Naive thymus-derived CD8-positive, alpha-beta T cell (primary cell): ENCODE results near the gene LPP. TPM values are rescaled to one million over a fixed set of nuclear protein-coding genes. Genes with fewer than 3 reads are reported as not detected.
A peak's percentile ranks its signal among the peaks of the same experiment; 100 is the strongest.

Source experiments
- ATAC-seq, 2 donors: fragments of 150-1000 bp; cut with Tn5 transposase in 1 of 2; sonication (Bioruptor Pico), chemical (Tn5 transposase) in 1 of 2; 1 replicate in 1 of 2; 2 replicates in 1 of 2; pipeline ENCODE4 v1.10.0; 2021; ENCODE audit warnings: mild to moderate bottlenecking in 2 of 2, moderate library complexity in 2 of 2
- POLR2A ChIA-PET: fragments of 350-600 bp; sonication (Branson Sonifier 250); formaldehyde crosslinking; loops from one replicate; lab custom pipeline; 2021; ENCODE audit warnings: antibody characterized with exemption; lab: Charles Lee
- DNase-seq, 10 donors: peaks; one replicate each; pipeline versions ENCODE4 v3.0.0 to v3.0.0-alpha.2; 2020 to 2022
- H3K27ac Mint-ChIP-seq, 10 donors: one replicate each; pipeline ENCODE4 v1.8.0; 2020 to 2022; ENCODE audit warnings: mild to moderate bottlenecking in 10 of 10, mixed read lengths in 10 of 10, moderate library complexity in 4 of 10, inconsistent platforms in 1 of 10
- H3K27me3 Mint-ChIP-seq, 5 donors: one replicate each; pipeline ENCODE4 v1.8.0; 2021 to 2022; ENCODE audit warnings: mixed read lengths in 5 of 5
- H3K36me3 Mint-ChIP-seq, 3 donors: one replicate each; pipeline ENCODE4 v1.8.0; 2020 to 2022; ENCODE audit warnings: mixed read lengths in 3 of 3, mild to moderate bottlenecking in 2 of 3, inconsistent platforms in 1 of 3
- H3K4me1 Mint-ChIP-seq, 4 donors: one replicate each; pipeline ENCODE4 v1.8.0; 2021 to 2022; ENCODE audit warnings: mixed read lengths in 4 of 4
- H3K4me3 Mint-ChIP-seq, 10 donors: one replicate each; pipeline ENCODE4 v1.8.0; 2020 to 2022; ENCODE audit warnings: mild to moderate bottlenecking in 10 of 10, mixed read lengths in 10 of 10, moderate library complexity in 6 of 10, inconsistent platforms in 1 of 10
- H3K9me3 Mint-ChIP-seq, 9 donors: one replicate each; pipeline ENCODE4 v1.8.0; 2020 to 2022; ENCODE audit warnings: mixed read lengths in 9 of 9, mild to moderate bottlenecking in 3 of 9, inconsistent platforms in 1 of 9, moderate library complexity in 1 of 9
- polyA plus RNA-seq, 3 donors: library from polyadenylated mRNA; unstranded; fragments of 300-500 nt; fragmentation: Illumina TruSeq; gene quantifications; one replicate each; pipeline ENCODE4 v1.2.3, GENCODE V29; 2021
- total RNA-seq, 8 experiments: library from RNA in 2 of 8; stranded (reverse) in 2 of 8; gene quantifications; one replicate each; pipeline ENCODE4 v1.2.3 and lab custom pipeline; 2021 to 2026

Gene LPP
- total and polyA plus RNA-seq, 5 experiments from 2014 or later = 4.9 to 12.5 (median 7.7) TPM

GRCh38 chr3:188473045-188473444 is 319.1 kb downstream of the LPP start:
- Mint-ChIP-seq H3K27ac (no peak overlapping the region), H3K27me3 (no peaks in the 10 kb centered on the region), H3K4me3 (no peak overlapping the region), H3K9me3 (no peaks in the 10 kb centered on the region), H3K4me1 (peaks cover 0 to 6% (median 6%) of the 10 kb centered on the region in 4 donors), H3K36me3 (peaks cover 0 to 11% (median 0%) of the 10 kb centered on the region in 3 donors)
- DNase-seq = no peak
- POLR2A ChIA-PET = no interaction called here
- no peak for ATAC-seq

DNA sequence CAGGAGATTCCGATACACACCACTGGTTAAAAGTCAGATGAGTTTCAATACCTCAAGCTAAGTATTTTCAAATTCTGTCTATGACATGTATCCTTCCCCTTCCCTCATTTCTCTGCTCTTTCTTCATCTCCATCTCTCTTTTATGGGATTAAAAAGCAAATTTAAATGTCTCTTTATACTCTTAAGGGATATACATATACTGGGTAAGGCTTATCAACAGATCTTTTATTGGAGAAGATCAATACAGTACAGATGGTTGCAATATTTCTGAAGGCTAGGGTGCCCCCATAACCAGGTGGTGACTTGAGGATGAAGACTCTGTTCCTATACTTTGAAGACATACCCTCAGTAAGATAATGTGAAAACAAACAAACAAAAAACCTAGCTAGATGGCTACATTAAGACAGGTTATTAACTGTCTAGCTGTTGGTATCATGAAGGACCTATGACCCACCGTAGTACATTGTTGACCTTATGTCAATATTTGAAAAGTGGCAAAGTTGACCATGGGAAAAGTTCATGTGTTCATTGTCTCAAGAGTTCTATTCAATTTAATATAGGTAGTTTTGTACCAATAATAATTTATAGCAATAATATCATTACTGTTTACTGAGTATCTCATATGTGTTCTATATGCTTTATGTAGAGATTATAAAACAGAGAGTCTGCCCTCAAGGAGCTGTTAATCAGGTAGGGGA is 319.8 kb downstream of the LPP start:
- DNase-seq (no peak), ATAC-seq (no peak)
- Mint-ChIP-seq H3K9me3 (no peaks in the 10 kb centered on the region), H3K27me3 (no peaks in the 10 kb centered on the region), H3K4me3 (no peak overlapping the region), H3K36me3 (peaks cover 0 to 8% (median 0%) of the 10 kb centered on the region in 3 donors), H3K27ac (no peak overlapping the region), H3K4me1 (peaks cover 0 to 8% (median 6%) of the 10 kb centered on the region in 4 donors)
- POLR2A ChIA-PET = no interaction called here

DNA sequence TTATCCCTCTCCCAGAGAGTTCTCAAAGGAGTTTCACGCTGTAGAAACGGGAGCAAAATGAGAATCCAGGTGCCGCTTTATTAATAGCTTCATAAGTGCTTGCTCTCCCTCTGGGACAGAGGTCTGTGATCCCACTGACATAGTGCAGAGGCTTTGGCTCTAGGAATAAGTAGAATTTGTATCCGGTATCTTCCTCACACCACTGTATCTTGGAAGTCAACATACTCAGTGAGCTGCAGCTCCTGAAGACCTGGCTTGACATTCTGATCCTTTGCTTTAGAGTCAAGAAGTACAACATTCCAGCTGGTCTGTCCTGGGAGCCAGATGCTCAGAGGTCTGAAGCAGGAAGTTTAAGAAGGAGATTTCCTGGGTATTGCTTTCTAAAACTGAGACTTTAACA is 323.0 kb downstream of the LPP start:
- no peaks in the 10 kb centered on the region for H3K27me3 Mint-ChIP-seq
- DNase-seq (no peak), ATAC-seq (no peak)
- peaks cover 2 to 6% (median 5%) of the 10 kb centered on the region in 4 donors for H3K4me1 Mint-ChIP-seq
- POLR2A ChIA-PET = no interaction called here
- no peak overlapping the region for H3K4me3 Mint-ChIP-seq
- H3K9me3 Mint-ChIP-seq = peaks cover 0 to 5% (median 0%) of the 10 kb centered on the region in 9 donors
- no peak overlapping the region for H3K27ac Mint-ChIP-seq
- peaks cover 0 to 4% (median 2%) of the 10 kb centered on the region in 3 donors for H3K36me3 Mint-ChIP-seq

DNA sequence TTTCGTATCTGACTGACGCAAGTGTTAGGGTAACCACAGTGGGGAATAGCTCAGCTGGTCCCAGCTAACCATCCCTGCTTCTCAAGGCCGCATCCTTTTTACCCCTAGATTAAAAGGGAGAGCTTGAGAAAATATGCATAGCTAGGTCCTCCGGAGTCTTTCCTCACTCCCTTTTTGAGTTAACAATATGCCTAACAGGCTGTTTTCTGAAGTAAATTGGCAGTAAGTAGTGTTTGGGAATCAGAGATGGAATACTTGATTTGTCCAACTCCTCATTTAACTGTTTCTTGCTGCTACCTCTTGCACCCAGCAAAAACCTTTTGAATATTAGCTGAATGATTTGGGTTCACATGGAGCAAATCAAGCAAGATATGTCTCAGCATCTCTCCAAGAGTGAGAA is 326.1 kb downstream of the LPP start:
- Mint-ChIP-seq H3K27me3 (no peaks in the 10 kb centered on the region), H3K27ac (no peak overlapping the region), H3K9me3 (peaks cover 0 to 10% (median 0%) of the 10 kb centered on the region in 9 donors), H3K4me3 (no peak overlapping the region), H3K4me1 (peaks cover 2 to 6% (median 5%) of the 10 kb centered on the region in 4 donors), H3K36me3 (peaks cover 8 to 18% (median 12%) of the 10 kb centered on the region in 3 donors)
- DNase-seq (no peak), ATAC-seq (no peak)
- POLR2A ChIA-PET = no interaction called here

DNA sequence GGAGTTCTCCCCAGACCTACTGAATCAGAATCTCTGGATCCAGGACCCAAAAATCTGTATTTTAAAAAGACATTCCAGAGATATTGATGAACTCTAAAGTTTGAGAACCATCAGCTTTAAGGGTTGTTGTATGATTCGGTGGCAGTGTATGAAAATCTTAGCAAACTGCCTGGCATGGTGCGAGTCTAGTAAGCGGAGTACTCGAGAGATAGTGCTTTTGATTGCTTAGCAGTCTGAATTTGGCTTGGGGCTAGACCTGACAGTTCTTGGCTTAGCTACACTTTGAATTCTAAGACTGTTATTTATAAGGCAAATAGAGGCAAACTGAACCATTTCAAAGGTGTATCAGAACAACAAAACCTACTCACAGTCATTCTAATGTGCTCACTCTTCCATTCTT is 329.0 kb downstream of the LPP start:
- H3K4me3 Mint-ChIP-seq = no peak overlapping the region
- DNase-seq (no peak), ATAC-seq (no peak)
- H3K4me1 Mint-ChIP-seq = peaks cover 0 to 6% (median 2%) of the 10 kb centered on the region in 4 donors
- no peaks in the 10 kb centered on the region for H3K27me3 Mint-ChIP-seq
- H3K9me3 Mint-ChIP-seq = peaks cover 0 to 10% (median 0%) of the 10 kb centered on the region in 9 donors
- POLR2A ChIA-PET = no interaction called here
- H3K27ac Mint-ChIP-seq = no peak overlapping the region
- H3K36me3 Mint-ChIP-seq = peaks cover 8 to 31% (median 29%) of the 10 kb centered on the region in 3 donors

GRCh38 chr3:188486126-188486525 is 332.2 kb downstream of the LPP start:
- POLR2A ChIA-PET = interaction anchor here (0.6 kb wide), 1 partner anchor 11 kb away, joined by 4 read pairs; no protein-coding TSS in a partner anchor
- Mint-ChIP-seq H3K36me3 (peaks cover 8 to 48% (median 41%) of the 10 kb centered on the region in 3 donors), H3K27ac (no peak overlapping the region)

DNA sequence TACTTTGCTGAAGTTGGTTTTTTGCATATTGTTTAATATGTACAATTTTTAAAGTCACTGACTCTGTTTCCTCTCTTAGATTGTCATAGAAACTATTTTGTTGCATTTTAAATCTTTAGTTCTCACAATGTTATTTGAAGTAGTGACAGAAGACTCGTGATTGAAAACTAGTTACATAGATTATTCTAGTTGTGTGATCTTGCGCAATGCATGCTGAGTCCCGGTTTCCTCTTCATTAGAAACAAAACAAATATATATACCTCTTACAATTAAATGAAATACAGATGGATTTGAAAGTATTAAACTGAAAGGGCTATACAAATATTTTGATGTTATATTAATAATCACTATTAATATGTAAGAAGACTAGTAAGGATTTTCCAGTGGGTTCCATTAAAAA is 333.0 kb downstream of the LPP start:
- ATAC-seq = no peak
- peaks cover 0 to 17% (median 4%) of the 10 kb centered on the region in 4 donors for H3K4me1 Mint-ChIP-seq
- POLR2A ChIA-PET = no interaction called here
- peaks cover 8 to 52% (median 42%) of the 10 kb centered on the region in 3 donors for H3K36me3 Mint-ChIP-seq
- no peaks in the 10 kb centered on the region for H3K27me3 Mint-ChIP-seq
- DNase-seq = no peak
- H3K27ac Mint-ChIP-seq = no peak overlapping the region
- H3K9me3 Mint-ChIP-seq = peaks cover 0 to 5% (median 0%) of the 10 kb centered on the region in 9 donors
- no peak overlapping the region for H3K4me3 Mint-ChIP-seq

More at GRCh38 chr3:188486126-188486525, 332.2 kb downstream of the LPP start:
- peaks cover 0 to 17% (median 3%) of the 10 kb centered on the region in 4 donors for H3K4me1 Mint-ChIP-seq
- no peak for ATAC-seq
- H3K4me3 Mint-ChIP-seq = no peak overlapping the region
- DNase-seq = no peak
- H3K9me3 Mint-ChIP-seq = peaks cover 0 to 10% (median 0%) of the 10 kb centered on the region in 9 donors
- no peaks in the 10 kb centered on the region for H3K27me3 Mint-ChIP-seq

DNA sequence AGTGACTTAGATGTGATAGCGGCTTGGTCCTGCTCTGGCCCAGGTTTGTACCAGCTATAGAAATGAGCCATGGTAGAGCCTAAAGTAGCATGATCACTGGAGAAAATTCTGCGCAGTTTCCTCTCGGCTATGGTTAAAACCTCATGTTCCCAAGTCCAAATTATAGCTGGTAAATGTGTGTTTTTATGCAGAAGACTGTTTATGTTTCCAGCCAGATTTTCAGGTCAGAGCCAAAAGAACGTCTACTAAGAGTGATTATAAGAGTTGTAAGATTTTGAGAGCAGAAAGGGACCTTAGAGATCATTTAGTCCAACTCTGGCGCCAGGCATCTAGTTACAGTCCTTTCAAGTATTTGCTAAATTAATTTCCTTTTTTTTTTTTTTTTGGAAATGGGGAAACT is 333.7 kb downstream of the LPP start:
- Mint-ChIP-seq H3K9me3 (no peaks in the 10 kb centered on the region), H3K4me1 (peaks cover 0 to 17% (median 4%) of the 10 kb centered on the region in 4 donors), H3K27ac (no peak overlapping the region), H3K4me3 (no peak overlapping the region), H3K36me3 (peaks cover 8 to 51% (median 42%) of the 10 kb centered on the region in 3 donors), H3K27me3 (no peaks in the 10 kb centered on the region)
- no peak for ATAC-seq
- POLR2A ChIA-PET = no interaction called here
- no peak for DNase-seq

DNA sequence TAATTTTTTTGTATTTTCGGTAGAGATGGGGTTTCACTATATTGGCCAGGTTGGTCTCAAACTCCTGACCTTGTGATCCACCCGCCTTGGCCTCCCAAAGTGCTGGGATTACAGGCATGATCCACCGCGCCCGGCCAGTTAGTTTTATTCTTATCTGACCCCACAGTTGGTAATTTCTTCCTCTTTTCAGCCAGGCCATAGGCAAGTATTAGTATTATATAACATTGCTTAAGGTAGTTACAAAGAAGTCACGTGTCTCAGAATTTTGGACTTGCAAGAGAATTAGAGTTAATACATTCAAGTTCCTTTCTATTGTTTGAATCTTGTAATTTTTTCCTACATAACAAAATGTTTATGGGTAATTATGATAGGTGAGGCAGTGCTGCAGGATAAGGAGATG is 334.8 kb downstream of the LPP start:
- peaks cover 8 to 58% (median 45%) of the 10 kb centered on the region in 3 donors for H3K36me3 Mint-ChIP-seq
- peak overlapping the region in 2 of 10 donors; percentile 9 to 29 for H3K27ac Mint-ChIP-seq
- no peak overlapping the region for H3K4me3 Mint-ChIP-seq
- no peaks in the 10 kb centered on the region for H3K27me3 Mint-ChIP-seq
- H3K4me1 Mint-ChIP-seq = peaks cover 0 to 17% (median 4%) of the 10 kb centered on the region in 4 donors
- POLR2A ChIA-PET = no interaction called here
- ATAC-seq (no peak), DNase-seq (no peak)
- H3K9me3 Mint-ChIP-seq = no peaks in the 10 kb centered on the region

GRCh38 chr3:188489639-188490405 is 335.9 kb downstream of the LPP start:
- DNase-seq (no peak), ATAC-seq (no peak)
- H3K9me3 Mint-ChIP-seq = no peaks in the 10 kb centered on the region
- peaks cover 0 to 17% (median 4%) of the 10 kb centered on the region in 4 donors for H3K4me1 Mint-ChIP-seq
- H3K27me3 Mint-ChIP-seq = no peaks in the 10 kb centered on the region
- H3K36me3 Mint-ChIP-seq = peaks cover 0 to 51% (median 36%) of the 10 kb centered on the region in 3 donors
- peak overlapping the region in 4 of 10 donors; percentile 0 to 54 (median 22) for H3K27ac Mint-ChIP-seq
- POLR2A ChIA-PET = no interaction called here
- no peak overlapping the region for H3K4me3 Mint-ChIP-seq

GRCh38 chr3:188490416-188490815 is 336.5 kb downstream of the LPP start:
- ATAC-seq = no peak
- POLR2A ChIA-PET = no interaction called here
- H3K4me1 Mint-ChIP-seq = peaks cover 0 to 17% (median 4%) of the 10 kb centered on the region in 4 donors
- DNase-seq = no peak
- H3K27me3 Mint-ChIP-seq = no peaks in the 10 kb centered on the region
- H3K27ac Mint-ChIP-seq = no peak overlapping the region
- H3K9me3 Mint-ChIP-seq = no peaks in the 10 kb centered on the region
- H3K36me3 Mint-ChIP-seq = peaks cover 0 to 46% (median 30%) of the 10 kb centered on the region in 3 donors
- no peak overlapping the region for H3K4me3 Mint-ChIP-seq

- Mint-ChIP-seq H3K27me3 (no peaks in the 10 kb centered on the region), H3K36me3 (peaks cover 0 to 42% (median 24%) of the 10 kb centered on the region in 3 donors), H3K9me3 (no peaks in the 10 kb centered on the region), H3K4me3 (no peak overlapping the region), H3K4me1 (peaks cover 0 to 15% (median 4%) of the 10 kb centered on the region in 4 donors), H3K27ac (no peak overlapping the region)
- DNase-seq = no peak
- POLR2A ChIA-PET = interaction anchor here (0.7 kb wide), 1 partner anchor 49 kb away, joined by 3 read pairs; no protein-coding TSS in a partner anchor
- no peak for ATAC-seq
Measured at GRCh38 chr3:188491276-188491687, 337.3 kb downstream of the LPP start.

- peaks cover 0 to 19% (median 3%) of the 10 kb centered on the region in 3 donors for H3K36me3 Mint-ChIP-seq
- no peaks in the 10 kb centered on the region for H3K27me3 Mint-ChIP-seq
- peaks cover 0 to 6% (median under 1%) of the 10 kb centered on the region in 4 donors for H3K4me1 Mint-ChIP-seq
- ATAC-seq = no peak
- no peak for DNase-seq
- no peak overlapping the region for H3K27ac Mint-ChIP-seq
- peaks cover 0 to 3% (median 0%) of the 10 kb centered on the region in 9 donors for H3K9me3 Mint-ChIP-seq
- POLR2A ChIA-PET = no interaction called here
- H3K4me3 Mint-ChIP-seq = no peak overlapping the region
Measured at GRCh38 chr3:188496390-188496789, 342.4 kb downstream of the LPP start.
